Hair follicle dermal papilla cell (primary cell): ENCODE data around the gene TRIM6. TPM values are rescaled to one million over a fixed set of nuclear protein-coding genes. Genes with fewer than 3 reads are reported as not detected.

Experiments
- total RNA-seq: library from RNA; depleted of rRNA; stranded (reverse); fragments of >200 nt; gene quantifications from 2 replicates; pipeline ENCODE4 v1.2.3, GENCODE V29; 2012

The TRIM6 gene, protein sequence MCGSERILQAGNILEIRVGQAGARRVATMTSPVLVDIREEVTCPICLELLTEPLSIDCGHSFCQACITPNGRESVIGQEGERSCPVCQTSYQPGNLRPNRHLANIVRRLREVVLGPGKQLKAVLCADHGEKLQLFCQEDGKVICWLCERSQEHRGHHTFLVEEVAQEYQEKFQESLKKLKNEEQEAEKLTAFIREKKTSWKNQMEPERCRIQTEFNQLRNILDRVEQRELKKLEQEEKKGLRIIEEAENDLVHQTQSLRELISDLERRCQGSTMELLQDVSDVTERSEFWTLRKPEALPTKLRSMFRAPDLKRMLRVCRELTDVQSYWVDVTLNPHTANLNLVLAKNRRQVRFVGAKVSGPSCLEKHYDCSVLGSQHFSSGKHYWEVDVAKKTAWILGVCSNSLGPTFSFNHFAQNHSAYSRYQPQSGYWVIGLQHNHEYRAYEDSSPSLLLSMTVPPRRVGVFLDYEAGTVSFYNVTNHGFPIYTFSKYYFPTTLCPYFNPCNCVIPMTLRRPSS
- total RNA-seq: 4.5 and 8.3 TPM in 2 replicates

DNA sequence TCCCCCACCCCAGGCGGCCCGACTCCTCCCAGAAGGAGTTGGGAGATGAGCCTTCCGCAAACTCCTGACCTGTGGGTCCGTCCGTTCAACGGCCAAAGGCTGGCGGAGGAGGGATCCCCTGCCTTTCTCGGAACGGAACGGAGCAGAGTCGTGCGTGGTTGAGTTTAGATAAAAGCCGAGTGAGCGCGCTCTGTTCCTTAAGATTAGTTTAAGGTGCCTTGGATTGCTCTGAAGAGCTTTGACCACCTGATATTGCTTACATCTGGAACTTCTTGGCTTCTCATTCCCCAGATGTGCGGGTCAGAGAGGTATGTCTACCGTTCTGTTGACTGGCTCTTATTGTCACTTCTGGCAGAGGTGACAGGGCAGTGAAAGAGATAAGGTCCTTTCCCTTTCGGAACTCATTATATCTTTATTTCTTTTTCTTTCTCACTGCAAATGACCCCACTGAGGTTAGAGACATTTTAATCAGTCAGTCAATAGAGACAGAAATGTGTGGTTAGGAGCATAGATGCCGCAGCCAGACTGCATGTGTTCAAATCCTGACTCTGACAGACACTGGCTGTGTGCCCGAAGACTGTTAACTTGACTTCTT is at the start of gene TRIM6:
TRIM6 (plus strand) TSS at position 31 of the 595 bp plus-strand sequence; CDS start at position 292, 261 bp downstream.

DNA sequence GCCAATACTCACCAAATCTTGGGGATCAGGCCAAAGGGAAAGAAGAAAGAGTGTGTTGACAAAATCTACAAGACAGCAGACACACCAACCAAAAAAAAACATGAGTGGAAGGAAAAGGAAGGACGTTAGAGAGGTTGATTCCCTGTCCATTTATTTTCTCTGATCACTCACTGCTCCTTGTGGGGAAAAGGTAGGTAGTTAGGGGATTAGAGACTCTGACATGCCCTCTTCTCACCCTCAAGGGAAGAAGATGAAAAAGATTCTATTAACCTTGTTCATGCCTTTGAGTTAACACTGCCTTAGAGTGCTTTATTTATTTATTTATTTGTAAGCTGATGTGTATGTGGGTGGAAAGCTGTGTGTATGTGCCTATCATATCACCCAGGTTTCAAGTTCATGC is 48.0 kb upstream of the TRIM6 start, which contains the start of gene OR52H1:
OR52H1 (minus strand) TSS at position 101 of the 400 bp plus-strand sequence. CDS start 3,035 bp downstream, outside the sequence.

DNA sequence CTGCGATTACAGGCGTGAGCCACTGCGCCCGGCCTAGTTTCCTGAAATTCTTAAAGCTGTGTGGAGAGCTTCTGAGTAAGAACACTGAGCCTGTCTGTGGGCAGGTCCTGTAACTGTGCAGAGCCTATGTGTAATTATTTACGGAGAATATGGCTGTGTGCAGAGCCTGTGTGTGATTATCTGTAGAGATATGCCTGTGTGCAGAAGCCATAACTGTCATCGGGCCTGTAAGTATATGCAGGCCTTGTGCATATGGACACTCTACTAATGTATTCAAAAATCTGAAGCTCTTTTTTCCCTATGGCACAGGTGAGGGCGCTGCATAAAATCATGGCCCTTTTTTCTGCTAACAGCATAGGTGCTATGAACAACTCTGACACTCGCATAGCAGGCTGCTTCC is 15.9 kb upstream of the TRIM6 start, which contains the start of gene OR52B6:
OR52B6 (plus strand) TSS at position 301 of the 400 bp plus-strand sequence; CDS start at position 301, 0 bp downstream.

DNA sequence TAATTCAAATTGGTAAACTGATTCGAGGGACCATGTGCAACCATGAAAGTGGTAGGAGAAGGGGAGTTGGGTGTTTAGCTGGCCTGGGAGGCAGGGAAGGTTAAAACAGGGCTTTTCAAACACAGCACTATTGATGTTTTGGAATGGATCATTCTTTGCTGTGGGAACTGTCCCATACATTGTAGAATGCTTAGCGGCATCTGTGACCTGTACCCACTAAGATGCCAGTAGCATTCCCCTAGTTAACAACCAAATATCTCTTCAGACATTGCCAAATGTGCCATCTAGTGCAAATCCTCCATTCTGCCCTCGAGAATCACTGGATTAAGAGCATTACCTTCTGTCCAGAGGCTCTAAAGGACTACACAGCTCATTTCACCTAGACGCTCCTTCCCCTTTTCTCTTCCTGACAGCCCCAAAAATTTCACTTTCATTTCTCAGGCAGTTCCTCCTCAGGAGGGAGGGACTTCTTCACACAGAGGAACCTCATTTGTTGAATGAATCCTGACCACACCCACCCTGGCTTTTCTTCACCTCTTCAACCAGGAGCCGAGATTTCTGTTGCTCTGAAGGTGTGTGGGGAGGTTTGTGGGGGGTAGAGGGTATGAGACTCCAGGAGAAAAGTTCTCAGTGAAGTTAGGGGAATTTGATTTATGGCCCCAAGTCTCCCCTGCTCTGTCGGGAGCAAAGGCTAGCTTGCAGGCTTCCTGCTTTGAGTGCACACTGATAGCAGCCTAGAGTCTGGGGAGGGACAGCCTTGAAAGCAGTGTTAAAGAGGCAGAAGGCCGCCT is 28.2 kb downstream of the TRIM6 start, which contains the start of gene TRIM34:
TRIM34 (plus strand) TSS at position 513 of the 791 bp plus-strand sequence. CDS start 7,331 bp downstream, outside the sequence.

Other genes with a start within 250 kb of the TRIM6 start
- gene OR51B6, start 245.1 kb upstream of the TRIM6 start, total RNA-seq: not detected in 2 replicates
- not detected in 2 replicates for gene OR51M1, start 212.8 kb upstream of the TRIM6 start, total RNA-seq
- gene OR51Q1, start 174.5 kb upstream of the TRIM6 start, total RNA-seq: not detected in 2 replicates
- not detected in 2 replicates for gene OR51I1, start 155.1 kb upstream of the TRIM6 start, total RNA-seq
- not detected in 2 replicates for gene OR51I2, start 147.3 kb upstream of the TRIM6 start, total RNA-seq
- gene OR52D1, start 108.0 kb upstream of the TRIM6 start, total RNA-seq: not detected in 2 replicates
- 0.12 and 0.16 TPM in 2 replicates for gene UBQLN3, start 86.7 kb upstream of the TRIM6 start, total RNA-seq
- 0.32 and 0.49 TPM in 2 replicates for gene UBQLNL, start 79.9 kb upstream of the TRIM6 start, total RNA-seq
- 0.81 TPM in 1 of 2 replicates, not detected in the other for gene OR52H1, start 48.1 kb upstream of the TRIM6 start, total RNA-seq
- not detected in 2 replicates for gene OR52B6, start 15.8 kb upstream of the TRIM6 start, total RNA-seq
- 6.8 and 11.2 TPM in 2 replicates for gene TRIM34, start 28.4 kb downstream of the TRIM6 start, total RNA-seq
- 30.7 and 32.6 TPM in 2 replicates for gene TRIM5, start 88.4 kb downstream of the TRIM6 start, total RNA-seq
- 143 and 164 TPM in 2 replicates for gene TRIM22, start 93.2 kb downstream of the TRIM6 start, total RNA-seq
- 0.12 TPM in 1 of 2 replicates, not detected in the other for gene OR56B1, start 139.8 kb downstream of the TRIM6 start, total RNA-seq
- not detected in 2 replicates for gene OR52N4, start 157.6 kb downstream of the TRIM6 start, total RNA-seq
- gene OR52N5, start 186.7 kb downstream of the TRIM6 start, total RNA-seq: not detected in 2 replicates
- gene OR52N1, start 194.6 kb downstream of the TRIM6 start, total RNA-seq: not detected in 2 replicates
- not detected in 2 replicates for gene OR52N2, start 212.3 kb downstream of the TRIM6 start, total RNA-seq
- not detected in 2 replicates for gene OR52E6, start 245.3 kb downstream of the TRIM6 start, total RNA-seq